Stimulated activated CD8-positive, alpha-beta memory T cell treated with anti-CD3 and anti-CD28 coated beads, Interleukin-12 subunit alpha, Interleukin-12 subunit beta, amount 100 ng/mL, for 1 hour (primary cell): ENCODE measurements around the gene ATP6V0A4.
"Not testable (repeated sequence)": the region's sequence is repeated elsewhere in the genome, so short reads cannot be mapped to it uniquely, and the experiment has no call there.

Experiments used
- DNase-seq: peaks from one replicate; pipeline ENCODE4 v3.0.0-alpha.2; 2020; ENCODE audit warnings: low read depth

The ATP6V0A4 gene

GRCh38 chr7:138797715-138798320 is at the start of gene ATP6V0A4, which contains the start of gene TMEM213:
TSS of gene ATP6V0A4 (minus strand) at chr7:138798196. CDS start at chr7:138771247, 26,949 bp downstream.
TSS of gene TMEM213 (plus strand) at chr7:138797994. CDS start at chr7:138798105, 111 bp downstream.
- DNase-seq: no peak

GRCh38 chr7:138845711-138846110 is 47.7 kb upstream of the ATP6V0A4 start:
- DNase-seq: no peak

GRCh38 chr7:138843632-138844580 is 45.9 kb upstream of the ATP6V0A4 start:
- no peak for DNase-seq

- no peak for DNase-seq
These were observed 44.1 kb upstream of the ATP6V0A4 start for GRCh38 chr7:138842111-138842510.

- no peak for DNase-seq
These were observed 40.2 kb upstream of the ATP6V0A4 start for GRCh38 chr7:138838166-138838565.

- DNase-seq: no peak
These were observed 39.6 kb upstream of the ATP6V0A4 start for GRCh38 chr7:138837627-138838026.

- no peak for DNase-seq
These were observed 37.1 kb upstream of the ATP6V0A4 start for GRCh38 chr7:138835087-138835486.

GRCh38 chr7:138834583-138834982 is 36.6 kb upstream of the ATP6V0A4 start:
- DNase-seq: no peak

- DNase-seq: no peak
These were observed 35.6 kb upstream of the ATP6V0A4 start for GRCh38 chr7:138833596-138833995.

GRCh38 chr7:138832966-138833365 is 35.0 kb upstream of the ATP6V0A4 start:
- DNase-seq: no peak

GRCh38 chr7:138829335-138829734 is 31.3 kb upstream of the ATP6V0A4 start:
- DNase-seq: no peak

GRCh38 chr7:138828302-138828701 is 30.3 kb upstream of the ATP6V0A4 start:
- no peak for DNase-seq

GRCh38 chr7:138825049-138825721 is 27.2 kb upstream of the ATP6V0A4 start:
- DNase-seq: no peak

GRCh38 chr7:138822867-138823535 is 25.0 kb upstream of the ATP6V0A4 start:
- no peak for DNase-seq

- no peak for DNase-seq
These were observed 23.9 kb upstream of the ATP6V0A4 start for GRCh38 chr7:138821912-138822311.

GRCh38 chr7:138819625-138820024 is 21.6 kb upstream of the ATP6V0A4 start:
- DNase-seq: no peak

GRCh38 chr7:138816650-138817049 is 18.7 kb upstream of the ATP6V0A4 start:
- no peak for DNase-seq

GRCh38 chr7:138814816-138815332 is 16.9 kb upstream of the ATP6V0A4 start:
- no peak for DNase-seq

GRCh38 chr7:138813945-138814344 is 15.9 kb upstream of the ATP6V0A4 start:
- DNase-seq: no peak

- DNase-seq: not testable (repeated sequence)
These were observed 13.3 kb upstream of the ATP6V0A4 start for GRCh38 chr7:138811327-138811726.

- DNase-seq: no peak
These were observed 11.3 kb upstream of the ATP6V0A4 start for GRCh38 chr7:138809346-138809745.

GRCh38 chr7:138804618-138805017 is 6.6 kb upstream of the ATP6V0A4 start:
- no peak for DNase-seq
